ENCODE data around the gene C10orf62.

C10orf62 gene

DNA sequence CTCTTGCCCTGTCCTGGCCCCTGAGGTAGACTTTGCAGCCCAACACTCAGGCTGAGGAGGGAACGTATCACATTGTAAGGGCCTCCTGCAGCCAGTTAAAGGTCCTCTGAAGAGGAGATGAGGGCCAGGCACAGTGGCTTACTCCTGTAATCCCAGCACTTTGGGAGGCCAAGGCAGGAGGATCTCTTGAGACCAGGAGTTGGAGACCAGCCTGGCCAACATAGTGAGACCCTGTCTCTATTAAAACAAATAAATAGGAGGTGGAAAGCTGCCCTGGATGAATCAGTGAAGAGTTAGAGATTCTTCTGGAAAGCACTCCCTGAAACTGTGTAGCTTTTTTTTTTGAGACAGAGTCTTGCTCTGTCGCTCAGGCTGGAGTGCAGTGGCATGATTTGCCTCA lies 2.3 kb upstream of the C10orf62 start:
- no peak for DNase-seq

DNA sequence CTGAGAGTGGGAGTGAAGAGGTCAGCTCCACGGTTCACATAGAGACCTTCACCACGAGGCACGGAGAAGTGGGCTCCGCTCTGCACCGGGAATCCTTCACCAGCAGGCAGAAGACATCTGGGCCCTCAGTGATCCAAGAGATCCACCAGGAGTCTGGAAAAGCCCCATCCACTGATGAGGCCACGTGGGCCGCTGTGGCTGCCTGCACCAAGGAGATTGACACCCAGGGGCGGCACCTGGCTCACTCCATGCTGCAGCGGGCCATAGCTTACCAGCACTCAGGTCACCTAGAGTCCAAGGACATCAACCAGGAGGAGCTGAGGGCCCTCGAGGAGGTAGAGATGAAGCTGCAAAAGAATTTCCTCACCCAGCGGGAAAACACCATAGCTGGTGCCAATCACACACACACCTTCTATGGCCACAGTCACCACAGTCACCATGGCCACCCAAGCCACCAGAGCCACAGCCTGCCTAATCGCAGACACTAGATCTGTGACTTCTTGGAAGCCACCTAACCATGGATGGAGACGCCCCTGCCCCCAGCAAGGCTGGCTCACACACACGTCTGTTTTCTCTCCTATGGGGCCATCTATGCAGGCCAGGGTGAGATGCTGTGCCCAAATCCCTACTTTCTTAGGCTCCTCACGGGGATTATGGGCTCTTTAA lies 694 bp downstream of the C10orf62 start:
- no peak for DNase-seq

DNA sequence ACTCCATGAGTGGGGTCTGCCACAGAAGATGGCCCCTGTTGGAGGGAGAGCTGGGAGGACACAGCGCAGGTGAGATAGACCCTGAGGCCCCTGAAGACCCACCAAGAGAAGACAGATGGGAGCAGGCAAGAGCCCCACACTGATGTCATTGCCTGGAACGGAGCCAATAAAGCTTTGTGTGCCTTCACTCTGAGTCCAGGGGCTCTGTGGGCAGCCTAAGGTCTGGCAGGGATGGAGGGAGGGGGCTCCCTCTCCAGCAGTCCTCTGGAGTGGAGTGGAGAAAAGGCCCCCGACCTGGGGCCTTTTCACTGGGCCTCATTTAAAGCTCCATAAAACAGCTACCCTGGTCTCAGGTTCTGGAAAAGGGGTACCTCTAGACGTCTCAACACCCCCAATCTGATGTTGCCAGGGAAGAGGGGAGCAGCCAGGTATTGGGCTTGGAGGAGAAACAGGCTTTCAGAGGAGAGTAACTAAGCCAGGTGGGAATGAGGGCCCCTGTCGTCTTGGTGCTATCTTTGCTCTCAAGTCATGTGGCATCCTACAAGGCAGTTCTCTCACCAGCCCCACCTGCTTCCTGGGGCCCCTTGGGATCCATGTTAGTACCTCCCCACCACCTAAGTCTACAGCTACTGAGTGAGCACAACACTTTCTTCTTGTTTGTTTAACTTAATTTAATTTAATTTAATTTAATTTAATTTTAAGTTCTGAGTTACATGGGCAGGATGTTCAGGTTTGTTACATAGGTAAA lies 1.4 kb downstream of the C10orf62 start:
- no peak for DNase-seq

DNA sequence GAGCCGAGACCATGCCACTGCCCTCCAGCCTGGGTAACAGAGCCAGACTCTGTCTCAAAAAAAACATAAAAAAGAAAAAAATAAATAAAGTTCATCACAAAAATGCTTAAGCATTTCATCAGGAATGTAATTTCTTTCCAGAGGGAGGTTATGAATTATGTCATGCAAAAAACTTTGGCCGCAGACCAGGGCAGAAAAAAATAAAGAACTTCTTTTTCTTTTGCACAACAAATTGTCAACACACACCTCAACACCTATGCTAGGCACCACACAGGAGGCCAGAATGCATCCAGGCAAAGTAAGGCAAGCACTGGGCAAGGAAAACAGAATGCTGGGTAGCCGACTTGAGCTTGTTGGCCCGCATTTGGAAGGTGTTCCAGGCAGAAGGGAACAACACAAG lies 3.9 kb downstream of the C10orf62 start:
- peak; percentile 38 for DNase-seq

DNA sequence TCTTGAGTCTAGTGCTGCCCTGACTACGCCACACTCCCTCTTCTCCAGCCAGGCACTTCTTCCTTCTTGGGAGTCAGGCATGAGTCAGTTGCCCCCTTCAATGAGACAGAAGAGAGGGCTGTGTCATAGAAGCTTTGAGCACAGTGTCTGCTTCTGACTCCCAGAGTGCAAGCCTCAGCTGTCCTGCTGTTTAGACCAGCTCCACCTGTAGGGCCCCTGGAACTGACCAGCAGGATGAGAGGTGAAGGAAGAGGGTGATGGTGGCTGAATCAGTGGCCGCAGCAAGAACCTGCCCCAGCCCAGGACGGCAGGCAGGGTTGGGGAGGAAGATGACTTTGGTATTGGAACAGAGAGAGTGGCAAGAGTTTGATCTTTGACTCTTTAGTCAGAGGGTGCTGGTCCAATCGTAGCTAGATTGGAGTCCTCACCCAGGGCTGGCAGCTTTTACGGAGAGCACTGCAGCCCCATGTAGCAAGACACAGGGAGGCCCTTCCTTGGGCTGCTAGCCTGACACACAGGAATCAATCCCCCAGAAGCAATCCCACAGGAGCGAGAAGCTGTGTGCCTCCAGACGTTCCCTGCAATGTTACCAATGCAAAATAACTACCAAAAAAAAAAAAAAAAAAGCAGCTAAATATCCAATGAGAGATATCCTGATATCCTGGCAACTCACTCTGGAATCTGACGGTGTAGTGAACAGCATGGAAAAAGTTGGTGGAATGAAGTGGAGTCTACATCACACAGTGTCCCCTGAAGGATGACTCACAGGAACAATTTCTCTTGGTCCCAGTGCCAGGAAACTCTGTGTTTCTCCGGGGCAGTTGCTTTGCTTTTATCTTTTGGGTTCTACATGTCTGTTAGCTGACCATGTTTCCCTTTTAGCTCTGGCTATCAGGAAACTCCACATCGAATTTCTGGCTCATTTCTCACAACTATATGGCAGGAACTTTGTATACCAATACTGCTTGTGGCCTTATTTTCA lies 6.9 kb downstream of the C10orf62 start:
- DNase-seq = peak; percentile 86

DNA sequence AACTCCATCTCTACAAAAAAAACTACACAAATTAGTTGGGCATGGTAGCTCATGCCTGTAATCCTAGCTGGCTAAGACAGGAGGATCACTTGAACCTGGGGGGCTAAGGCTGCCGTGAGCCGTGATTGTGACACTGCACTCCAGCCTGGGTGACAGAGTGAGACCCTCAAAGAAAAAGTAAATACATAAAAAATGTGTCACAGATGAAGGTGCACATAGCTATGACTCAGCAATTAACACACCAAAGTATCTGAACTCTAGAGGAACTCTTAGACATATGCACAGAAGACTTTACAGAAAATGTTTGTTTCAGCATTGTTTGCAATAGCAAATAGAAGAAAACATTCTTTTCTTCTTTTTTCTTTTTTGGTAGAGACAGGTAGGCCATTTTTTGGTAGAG lies 8.3 kb downstream of the C10orf62 start:
- no peak for DNase-seq

DNA sequence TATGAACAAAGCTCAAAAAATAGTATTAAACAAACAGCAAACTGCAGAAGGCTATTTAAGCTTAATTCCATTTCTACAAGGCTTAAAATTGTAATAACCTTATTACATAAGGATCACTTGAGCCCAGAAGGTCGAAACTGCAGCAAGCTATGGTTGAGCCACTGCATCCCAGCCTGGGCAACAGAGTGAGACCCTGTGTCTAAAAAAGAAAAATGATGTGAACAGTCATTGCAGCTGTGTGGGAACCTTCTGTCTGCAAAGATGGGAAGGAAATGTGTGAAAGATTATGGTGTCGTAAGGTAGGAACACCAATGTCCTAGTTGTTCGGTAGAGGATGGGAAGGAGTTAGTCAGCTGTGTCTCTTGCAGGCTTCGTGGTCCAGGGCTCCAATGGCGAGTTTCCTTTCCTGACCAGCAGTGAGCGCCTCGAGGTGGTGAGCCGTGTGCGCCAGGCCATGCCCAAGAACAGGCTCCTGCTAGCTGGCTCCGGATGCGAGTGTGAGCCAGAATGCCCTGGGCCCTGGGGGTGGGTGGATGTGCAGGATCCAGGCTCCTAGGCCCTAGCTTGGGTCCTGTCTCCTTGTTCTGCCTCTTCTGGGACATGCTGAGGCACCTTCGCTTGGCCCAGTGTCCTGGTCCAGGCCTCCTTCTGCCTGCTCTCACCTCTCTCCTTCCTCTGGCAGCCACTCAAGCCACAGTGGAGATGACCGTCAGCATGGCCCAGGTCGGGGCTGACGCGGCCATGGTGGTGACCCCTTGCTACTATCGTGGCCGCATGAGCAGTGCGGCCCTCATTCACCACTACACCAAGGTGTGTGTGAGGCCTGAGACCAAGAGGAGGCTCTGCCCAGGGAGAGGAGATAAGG lies 9.1 kb downstream of the C10orf62 start:
- DNase-seq = no peak

DNA sequence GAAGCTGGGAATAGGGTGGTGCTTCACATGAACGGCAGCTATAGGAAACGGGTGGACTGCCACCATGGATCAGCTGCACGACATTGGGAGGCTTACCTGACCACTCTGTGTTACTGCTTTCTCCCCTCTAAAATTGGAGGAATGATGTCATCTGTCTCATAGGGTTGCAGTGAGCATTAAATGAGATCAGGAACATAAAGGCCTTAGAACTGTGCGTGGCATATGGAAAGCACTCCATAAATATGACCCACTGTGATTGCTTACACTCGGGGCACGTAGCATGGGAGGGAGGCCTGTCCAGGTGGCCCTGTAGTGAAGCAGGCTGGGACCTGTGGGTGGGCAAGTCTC lies 9.7 kb downstream of the C10orf62 start:
- no peak for DNase-seq

DNA sequence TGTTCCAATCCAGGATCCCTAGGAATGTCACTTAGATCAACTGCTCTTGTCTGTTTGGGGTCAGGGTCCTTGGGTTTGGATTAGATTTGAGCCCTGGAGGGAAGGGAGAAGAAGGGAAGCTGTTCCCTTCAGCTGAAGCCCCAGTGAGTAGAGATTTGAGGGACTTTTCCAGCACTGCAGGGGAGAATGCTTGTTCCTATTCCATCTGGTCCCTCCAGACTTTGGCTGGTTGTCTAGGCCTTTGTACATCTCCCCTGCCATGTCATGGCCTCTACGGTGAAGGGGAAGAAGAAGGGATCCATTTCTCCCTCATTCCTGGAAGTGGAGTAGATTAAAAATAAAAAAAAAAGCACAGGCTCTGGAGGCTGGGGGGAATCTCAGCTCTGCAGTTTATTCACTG lies 11.1 kb downstream of the C10orf62 start:
- DNase-seq = no peak

DNA sequence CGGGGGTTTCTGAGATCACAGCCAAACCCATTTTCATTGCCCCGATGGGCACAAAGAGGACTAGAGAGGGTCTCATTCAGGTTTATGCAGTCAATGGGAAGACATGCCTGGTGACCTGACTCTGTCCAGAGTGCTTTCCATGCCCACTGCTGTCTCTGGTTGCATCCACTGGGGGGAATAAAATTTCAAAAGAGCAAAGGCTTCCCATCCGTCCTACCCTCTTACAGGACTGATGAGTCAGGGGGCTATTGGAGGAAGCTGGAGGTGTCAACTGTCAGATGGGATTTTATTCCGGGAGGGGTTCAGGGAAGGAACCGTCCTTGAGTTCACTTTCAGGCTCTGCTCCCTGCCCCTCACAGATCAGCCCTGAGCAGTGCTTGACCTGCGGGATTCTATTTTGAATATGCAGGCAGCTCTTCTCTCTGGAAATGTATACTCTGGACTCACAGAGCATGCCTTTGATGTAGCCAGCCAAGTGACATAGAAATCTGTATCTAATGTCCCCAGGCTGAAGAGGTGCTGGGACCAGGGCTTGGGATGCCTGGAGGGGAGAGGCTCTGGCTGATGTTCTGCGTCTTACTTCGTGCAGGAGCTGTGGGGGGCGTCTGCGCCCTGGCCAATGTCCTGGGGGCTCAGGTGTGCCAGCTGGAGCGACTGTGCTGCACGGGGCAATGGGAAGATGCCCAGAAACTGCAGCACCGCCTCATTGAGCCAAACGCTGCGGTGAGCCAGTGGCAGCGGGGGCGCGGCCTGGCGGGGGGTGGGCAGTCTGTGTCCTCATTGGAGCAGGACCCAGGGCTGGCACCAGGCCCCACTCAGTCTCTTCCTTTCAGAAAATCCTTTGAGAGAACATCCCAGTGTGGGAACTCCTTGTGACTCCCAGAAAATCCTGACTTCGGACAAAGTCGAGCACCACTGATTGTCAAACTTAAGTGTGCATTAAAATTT lies 12.0 kb downstream of the C10orf62 start:
- no peak for DNase-seq

DNA sequence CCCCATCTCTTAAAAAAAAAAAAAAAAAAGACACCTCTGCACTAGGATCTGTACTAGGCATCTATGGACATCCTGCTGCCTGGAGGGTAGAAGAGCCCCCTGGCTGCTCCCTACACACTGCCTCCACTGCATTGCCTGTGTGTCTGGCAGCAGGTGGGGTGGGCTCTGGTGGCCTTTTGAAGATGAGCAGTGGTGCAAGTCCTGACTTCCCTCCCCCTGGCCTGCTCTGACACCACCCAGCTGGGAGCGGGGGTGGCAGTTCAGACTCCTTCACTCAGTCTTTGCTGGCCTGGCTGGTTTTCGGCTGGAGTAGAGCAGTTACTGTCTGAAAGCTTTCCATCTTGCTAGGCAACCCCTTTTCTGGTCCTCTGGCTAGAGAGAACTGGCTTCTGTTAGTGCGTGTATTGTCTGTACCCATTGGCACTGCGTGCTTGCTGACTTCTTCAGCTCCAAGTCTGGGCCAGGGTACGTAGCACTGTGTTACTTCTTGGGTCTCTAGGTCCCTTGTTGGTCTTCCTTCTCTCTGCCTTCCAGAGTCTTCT lies 17.6 kb downstream of the C10orf62 start:
- DNase-seq = no peak

DNA sequence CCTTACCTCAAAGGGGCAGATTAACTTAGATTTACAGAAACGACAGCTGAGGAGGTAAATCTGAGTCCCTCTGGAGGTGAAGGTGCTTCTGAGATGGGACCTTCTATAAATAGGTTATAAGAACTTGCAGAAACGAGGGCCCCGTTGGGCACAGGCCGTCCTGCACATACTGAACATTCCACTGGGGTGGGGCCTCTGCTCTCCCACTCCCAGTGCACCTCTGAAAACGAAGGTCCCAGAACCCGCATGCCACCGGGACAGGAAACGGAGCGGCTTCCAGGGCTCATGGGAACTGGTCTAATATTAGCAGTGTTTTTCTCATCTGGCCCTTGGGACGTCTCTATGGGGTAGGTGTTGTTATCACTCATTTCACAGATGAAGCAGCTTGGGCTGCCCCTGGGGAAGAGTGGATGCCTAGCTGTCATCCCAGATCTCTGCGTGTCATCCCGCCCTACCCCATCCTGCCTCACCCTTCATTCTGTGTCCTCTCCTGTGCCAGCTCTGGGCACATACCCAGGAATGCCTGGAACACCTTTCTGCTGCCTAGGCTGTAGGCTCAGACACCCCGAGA lies 19.6 kb downstream of the C10orf62 start:
- DNase-seq = no peak

DNA sequence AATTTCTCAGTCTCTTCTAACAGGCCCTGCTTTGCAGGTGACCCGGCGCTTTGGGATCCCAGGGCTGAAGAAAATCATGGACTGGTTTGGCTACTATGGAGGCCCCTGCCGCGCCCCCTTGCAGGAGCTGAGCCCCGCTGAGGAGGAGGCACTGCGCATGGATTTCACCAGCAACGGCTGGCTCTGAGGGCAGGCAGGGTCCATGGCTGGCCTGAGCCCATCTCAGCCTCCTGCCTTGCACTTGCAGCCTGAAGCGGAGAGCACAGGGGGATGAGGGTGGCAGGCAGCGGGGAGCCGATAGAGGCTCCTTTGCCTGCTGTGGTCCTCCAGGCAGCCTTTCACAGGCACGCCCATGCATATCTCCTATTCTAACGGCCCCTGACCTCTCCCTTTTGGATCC lies 22.0 kb downstream of the C10orf62 start:
- no peak for DNase-seq

DNA sequence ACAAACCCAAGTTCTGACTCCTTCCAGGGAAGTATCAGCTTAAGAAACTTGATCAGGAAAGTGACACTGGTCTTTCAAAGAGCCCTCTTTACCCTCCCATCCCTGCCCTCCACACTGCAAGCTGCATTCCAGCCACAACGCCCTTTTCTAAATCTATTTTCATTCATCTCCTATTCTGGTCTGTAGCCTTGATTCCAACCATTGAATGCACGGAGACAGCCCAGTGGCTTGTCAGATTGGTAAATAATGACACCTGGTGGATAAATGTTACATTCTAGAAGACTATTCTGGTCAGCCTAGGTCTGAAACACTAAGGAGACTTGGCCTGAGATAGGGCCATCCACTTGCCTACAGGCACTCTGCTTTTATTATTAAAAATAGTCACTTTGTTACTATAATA lies 22.9 kb downstream of the C10orf62 start:
- peak; percentile 50 for DNase-seq

DNA sequence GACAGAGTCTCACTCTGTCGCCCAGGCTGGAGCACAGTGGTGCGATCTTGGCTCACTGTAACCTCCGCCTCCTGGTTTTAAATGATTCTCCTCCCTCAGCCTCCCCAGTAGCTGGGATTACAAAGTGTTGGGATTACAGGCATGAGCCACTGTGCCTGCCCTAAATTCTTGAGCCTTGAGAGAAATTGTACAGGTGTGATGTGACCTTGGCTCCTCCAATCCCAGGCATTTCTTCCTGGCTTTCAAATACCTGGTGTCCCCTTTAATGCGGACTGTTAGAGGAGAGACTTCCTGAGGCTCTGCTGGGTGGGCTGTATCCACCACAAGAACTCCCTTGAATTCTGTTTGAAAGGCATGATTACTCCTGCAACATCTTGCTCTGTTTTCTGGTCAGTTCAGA lies 28.8 kb downstream of the C10orf62 start:
- DNase-seq = no peak

DNA sequence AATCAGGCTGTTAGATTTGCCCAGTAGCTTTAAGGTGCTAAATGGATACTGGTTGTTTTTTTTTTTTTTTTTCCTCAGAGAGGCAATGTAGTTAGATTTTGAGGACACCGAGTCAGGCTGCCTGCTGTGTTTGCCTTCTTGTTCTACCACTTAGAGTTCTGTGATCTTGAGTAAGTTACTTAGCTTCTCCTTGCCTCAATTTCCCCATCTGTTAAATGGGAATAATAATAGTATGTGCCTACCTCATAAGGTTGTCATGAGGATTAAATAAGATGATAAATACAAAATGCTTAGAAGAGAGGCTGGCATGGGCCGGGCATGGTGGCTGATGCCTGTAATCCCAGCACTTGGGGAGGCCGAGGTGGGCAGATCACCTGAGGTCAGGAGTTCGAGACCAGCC lies 29.2 kb downstream of the C10orf62 start:
- DNase-seq = no peak

DNA sequence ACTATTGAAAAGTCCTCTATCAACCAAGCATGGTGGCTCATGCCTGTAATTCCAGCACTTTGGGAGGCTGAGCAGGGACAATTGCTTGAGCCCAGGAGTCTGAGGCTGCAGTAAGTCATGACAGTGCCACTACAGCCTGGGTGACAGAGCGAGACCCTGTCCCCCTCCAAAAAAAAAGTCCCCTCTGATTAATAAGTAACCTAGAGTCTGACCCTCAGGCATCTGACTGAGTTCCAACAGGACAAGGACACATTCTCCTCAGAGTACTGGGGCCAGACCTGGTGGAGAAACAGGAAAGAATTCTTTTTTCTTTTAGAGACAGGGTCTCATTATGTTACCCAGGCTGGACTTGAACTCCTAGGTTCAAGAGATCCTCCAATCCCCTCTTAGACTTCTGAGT lies 33.8 kb downstream of the C10orf62 start:
- no peak for DNase-seq

DNA sequence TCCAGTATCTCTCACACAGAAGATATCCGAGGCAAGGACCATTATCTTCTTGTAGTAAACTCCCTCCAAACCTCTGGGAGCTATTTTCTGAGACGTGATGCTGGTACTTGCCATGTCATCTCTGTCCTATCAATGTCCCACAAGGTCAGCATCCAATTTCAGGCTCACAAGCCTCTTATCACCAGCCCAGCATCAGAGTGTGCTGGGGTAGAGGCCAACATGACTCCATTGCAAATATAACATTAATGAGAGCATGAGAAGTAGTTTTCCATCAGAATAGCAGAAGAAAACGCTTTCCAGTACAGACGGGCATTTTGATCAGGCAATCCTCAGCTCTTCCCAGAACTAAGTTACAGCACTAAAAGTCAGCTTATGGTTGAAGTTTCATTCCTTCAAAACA lies 38.2 kb downstream of the C10orf62 start:
- no peak for DNase-seq

DNA sequence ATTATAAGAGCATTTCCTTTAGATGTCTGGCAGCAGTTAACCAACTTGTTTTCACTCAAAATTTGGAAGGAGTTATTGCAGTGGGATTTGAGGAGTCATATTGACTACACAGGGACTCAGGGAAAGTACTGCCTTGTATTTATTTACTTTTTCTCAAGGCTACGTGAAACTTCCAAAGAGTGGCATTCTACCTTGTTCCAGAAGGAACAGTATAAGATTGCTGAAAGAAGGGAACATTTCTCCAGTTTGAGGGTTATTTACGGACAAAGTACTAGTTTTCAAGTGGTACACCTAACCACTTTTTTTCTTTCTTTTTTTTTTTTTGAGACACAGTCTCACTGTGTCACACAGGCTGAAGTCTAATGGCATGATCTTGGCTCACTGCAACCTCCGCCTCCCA lies 38.7 kb downstream of the C10orf62 start:
- DNase-seq = no peak

DNA sequence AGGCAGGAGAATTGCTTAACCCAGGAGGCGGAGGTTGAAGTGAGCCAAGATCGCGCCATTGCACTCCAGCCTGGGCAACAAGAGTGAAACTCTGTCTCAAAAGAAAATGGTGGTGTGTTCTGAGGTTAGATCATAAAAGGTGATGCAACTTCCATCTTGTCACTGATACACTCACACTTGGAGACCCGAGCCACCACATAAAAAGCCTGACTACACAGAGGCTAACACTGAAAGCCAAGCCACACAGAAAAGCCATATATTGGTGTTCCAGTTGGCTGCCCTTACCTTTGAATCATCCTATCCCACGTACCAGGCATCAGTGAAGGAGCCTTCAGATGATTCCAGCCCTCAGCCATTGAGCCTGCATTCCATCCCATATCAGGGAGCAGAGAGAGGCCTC lies 39.8 kb downstream of the C10orf62 start:
- DNase-seq = no peak

DNA sequence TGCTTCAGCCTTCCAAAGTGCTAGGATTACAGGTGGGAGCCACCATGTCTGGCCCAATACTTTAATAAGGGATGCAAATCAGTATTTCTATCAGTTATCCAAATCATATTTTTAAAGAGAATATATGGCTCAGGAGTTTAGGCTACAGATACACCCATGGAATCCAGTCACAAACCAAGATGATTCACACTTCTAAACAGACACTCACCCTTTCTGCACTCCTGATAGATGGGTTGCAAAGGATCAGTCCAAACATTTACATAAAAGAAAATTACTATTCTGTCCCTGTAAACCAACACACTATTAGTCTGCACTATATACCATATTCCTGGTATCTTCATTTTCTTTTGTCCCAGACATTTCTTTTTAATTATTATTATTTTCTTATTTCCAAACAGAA lies 41.6 kb downstream of the C10orf62 start:
- peak; percentile 16 for DNase-seq

All from fibroblast of upper back skin (primary cell).